SK-N-SH (cell line): ENCODE measurements around the gene MDK. TPM values are rescaled to one million over a fixed set of nuclear protein-coding genes. Genes with fewer than 3 reads are reported as not detected.

Experiments
- CTCF ChIA-PET: fragments of 300-600, 350-600 bp; formaldehyde crosslinking; extraction: SDS; loops from one replicate; lab custom pipeline; 2021; lab: Yijun Ruan, JAX
- POLR2A ChIA-PET: fragments of 350-600 bp; sonication (Branson Sonifier 250); formaldehyde crosslinking; extraction: SDS; loops from one replicate; lab custom pipeline; 2020; ENCODE audit warnings: antibody characterized with exemption, inconsistent platforms; lab: Yijun Ruan, JAX
- DNase-seq: peaks from one replicate; pipeline ENCODE4 v3.0.0; 2012
- H2AFZ ChIP-seq: fragments of 200-600 bp; sonication (generic); 2 replicates; pipeline ENCODE4 v1.8.1; 2016; ENCODE audit warnings: antibody characterized with exemption, mild to moderate bottlenecking, low read depth
- H3F3A ChIP-seq: fragments of 200-600 bp; sonication (generic); replicated peaks from 2 replicates; pipeline ENCODE3; 2016; ENCODE audit warnings: antibody characterized with exemption, mild to moderate bottlenecking; ENCODE audit not compliant: insufficient read depth
- H3K27ac ChIP-seq, 2 experiments: fragments of 200-500 bp in 1 of 2; fragments of 200-600 bp in 1 of 2; sonication (Bioruptor generic) in 1 of 2; sonication (generic), shearing (Covaris generic) in 1 of 2; 2 replicates each; pipeline versions ENCODE4 v1.5.1 to v1.6.1; 2014 to 2016; ENCODE audit warnings: low read depth in 2 of 2, inconsistent platforms in 1 of 2, low read length in 1 of 2, mild to moderate bottlenecking in 1 of 2, mixed read lengths in 1 of 2
- H3K27me3 ChIP-seq: fragments of 200-600 bp; sonication (generic), shearing (Covaris generic); 2 replicates; pipeline ENCODE4 v1.6.1; 2016; ENCODE audit warnings: mixed run types; ENCODE audit not compliant: insufficient read depth
- H3K36me3 ChIP-seq, 2 experiments: fragments of 200-500 bp in 1 of 2; fragments of 200-600 bp in 1 of 2; sonication (Bioruptor generic) in 1 of 2; sonication (generic) in 1 of 2; replicated peaks in 1 of 2; 2 replicates each; pipeline versions ENCODE3 to v1.5.1; 2014 to 2016; ENCODE audit warnings: low read length in 1 of 2, mild to moderate bottlenecking in 1 of 2; ENCODE audit not compliant: insufficient read depth in 2 of 2, control insufficient read depth in 1 of 2
- H3K4me1 ChIP-seq, 2 experiments: fragments of 200-500 bp in 1 of 2; fragments of 200-600 bp in 1 of 2; sonication (Bioruptor generic) in 1 of 2; sonication (generic), shearing (Covaris generic) in 1 of 2; 2 replicates each; pipeline versions ENCODE4 v1.5.1 to v1.6.1; 2014 to 2016; ENCODE audit warnings: low read depth in 1 of 2, low read length in 1 of 2, mixed run types in 1 of 2; ENCODE audit not compliant: insufficient read depth in 2 of 2, control insufficient read depth in 1 of 2
- H3K4me2 ChIP-seq: fragments of 200-600 bp; sonication (generic), shearing (Covaris generic); 2 replicates; pipeline ENCODE4 v1.6.1; 2017; ENCODE audit warnings: mixed run types
- H3K4me3 ChIP-seq, 2 experiments: fragments of 200-500 bp in 1 of 2; fragments of 200-600 bp in 1 of 2; sonication (Bioruptor generic) in 1 of 2; sonication (generic), shearing (Covaris generic) in 1 of 2; 2 replicates each; pipeline versions ENCODE4 v1.5.1 to v1.8.1; 2014 to 2016; ENCODE audit warnings: low read depth in 2 of 2, inconsistent platforms in 1 of 2, low read length in 1 of 2, mild to moderate bottlenecking in 1 of 2, mixed read lengths in 1 of 2, moderate library complexity in 1 of 2
- H3K79me2 ChIP-seq: fragments of 200-600 bp; sonication (generic); 2 replicates; pipeline ENCODE4 v1.8.1; 2017; ENCODE audit warnings: mild to moderate bottlenecking; ENCODE audit not compliant: insufficient read depth
- H3K9ac ChIP-seq: fragments of 200-600 bp; sonication (generic); 2 replicates; pipeline ENCODE4 v1.6.1; 2017; ENCODE audit warnings: mixed run types
- H3K9me2 ChIP-seq: fragments of 200-600 bp; sonication (generic); 2 replicates; pipeline ENCODE4 v1.6.1; 2017; ENCODE audit warnings: mixed run types
- H3K9me3 ChIP-seq: fragments of 200-600 bp; sonication (generic); 2 replicates; pipeline ENCODE4 v1.6.1; 2017; ENCODE audit warnings: mixed run types, mild to moderate bottlenecking, moderate library complexity
- H4K20me1 ChIP-seq: fragments of 200-600 bp; sonication (generic); 2 replicates; pipeline ENCODE4 v1.6.1; 2017; ENCODE audit warnings: mild to moderate bottlenecking, mixed run types; ENCODE audit not compliant: insufficient read depth
- CHD2 ChIP-seq: fragments of 150-350 bp; IDR thresholded peaks from 2 replicates; pipeline ENCODE4 v1.6.1; 2018; ENCODE audit warnings: low read length; ENCODE audit not compliant: partially characterized antibody
- ELF1 ChIP-seq: IDR thresholded peaks from 2 replicates; pipeline ENCODE4 v1.4.0; 2012
- EP300 ChIP-seq, 2 experiments: IDR thresholded peaks; 2 replicates each; pipeline versions ENCODE4 v1.4.0 to v1.6.1; 2012; ENCODE audit warnings: borderline replicate concordance in 1 of 2, low read depth in 1 of 2, low read length in 1 of 2
- GABPA ChIP-seq: IDR thresholded peaks from 2 replicates; pipeline ENCODE4 v1.4.0; 2012; ENCODE audit warnings: low read depth, mild to moderate bottlenecking
- MXI1 ChIP-seq: IDR thresholded peaks from 2 replicates; pipeline ENCODE4 v1.6.1; 2012; ENCODE audit warnings: mild to moderate bottlenecking, low read depth, low read length, improper control_type of control experiment
- NRF1 ChIP-seq: IDR thresholded peaks from 2 replicates; pipeline ENCODE4 v1.6.1; 2012; ENCODE audit warnings: low read depth, mild to moderate bottlenecking, low read length
- RAD21 ChIP-seq: IDR thresholded peaks from 2 replicates; pipeline ENCODE4 v1.6.1; 2012; ENCODE audit warnings: mild to moderate bottlenecking, low read length
- RCOR1 ChIP-seq: fragments of 150-350 bp; IDR thresholded peaks from 2 replicates; pipeline ENCODE4 v1.6.1; 2017; ENCODE audit warnings: antibody characterized with exemption, low read length
- RXRA ChIP-seq: IDR thresholded peaks from 2 replicates; pipeline ENCODE4 v1.4.0; 2012; ENCODE audit warnings: low read depth, mild to moderate bottlenecking, borderline replicate concordance
- SMC3 ChIP-seq: IDR thresholded peaks from 2 replicates; pipeline ENCODE4 v1.6.1; 2012; ENCODE audit warnings: low read depth, low read length, improper control_type of control experiment
- TAF1 ChIP-seq: IDR thresholded peaks from 2 replicates; pipeline ENCODE4 v1.6.1; 2012; ENCODE audit warnings: low read depth, mild to moderate bottlenecking, low read length, moderate library complexity, borderline replicate concordance
- TCF12 ChIP-seq: IDR thresholded peaks from 2 replicates; pipeline ENCODE4 v1.4.0; 2012
- WGBS: methylation state at CpG from one replicate; pipeline ENCODE4 v1.1.6; 2017; ENCODE audit warnings: low lambda C conversion rate; 5-methylcytosine and 5-hydroxymethylcytosine counted together
- polyA plus RNA-seq, 3 experiments: library from polyadenylated mRNA; depleted of rRNA; stranded (reverse); fragments of >200 nt; gene quantifications; 2 replicates each; pipeline ENCODE4 v1.2.3, GENCODE V29; 2012
- TF ChIP-seq, protein P1 (sequence below): IDR thresholded peaks from 2 replicates; pipeline ENCODE4 v1.4.0; 2012; ENCODE audit warnings: low read depth, borderline replicate concordance
- TF ChIP-seq, protein P2 (sequence below): IDR thresholded peaks from 2 replicates; pipeline ENCODE4; 2012
- TF ChIP-seq, protein P3 (sequence below): IDR thresholded peaks from 2 replicates; pipeline ENCODE4 v1.4.0; 2012; ENCODE audit warnings: low read depth, borderline replicate concordance
- TF ChIP-seq, protein P4 (sequence below): fragments of 200-600 bp; sonication (generic); IDR thresholded peaks from 2 replicates; pipeline ENCODE4 v1.6.1; 2017; ENCODE audit warnings: antibody characterized with exemption, mild to moderate bottlenecking, moderate library complexity

Gene MDK
- polyA plus RNA-seq, 1 of the 3 experiments (the other 2 are of a cell fraction): 2,395 TPM

DNA sequence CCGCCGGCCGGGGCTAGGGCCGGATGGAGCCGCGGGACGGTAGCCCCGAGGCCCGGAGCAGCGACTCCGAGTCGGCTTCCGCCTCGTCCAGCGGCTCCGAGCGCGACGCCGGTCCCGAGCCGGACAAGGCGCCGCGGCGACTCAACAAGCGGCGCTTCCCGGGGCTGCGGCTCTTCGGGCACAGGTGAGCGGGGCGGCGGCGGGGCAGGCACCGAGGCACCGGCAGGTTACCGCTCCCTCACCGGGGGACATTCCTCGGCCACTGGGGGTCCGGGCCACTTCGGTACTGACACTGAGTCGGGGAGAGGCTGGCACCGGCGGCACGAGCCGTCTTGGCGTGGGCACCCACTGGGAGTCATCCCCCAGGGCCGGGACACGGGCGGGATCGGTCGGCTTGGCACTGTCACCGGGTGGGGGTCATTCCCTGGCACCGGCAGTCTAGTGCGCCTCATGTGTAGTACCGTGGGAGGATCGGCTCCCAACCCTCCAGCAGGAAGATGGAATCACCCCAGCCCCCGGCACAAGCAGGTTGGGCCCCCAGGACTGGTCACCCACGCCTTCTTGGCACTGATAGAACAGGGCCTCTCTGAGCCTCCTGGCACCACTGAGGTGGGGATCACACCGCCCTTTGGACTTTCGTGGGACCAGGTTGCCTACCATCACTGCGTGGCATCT, 33.7 kb upstream of the MDK start:
- H2AFZ ChIP-seq: peak overlapping the region; percentile 59; the same call in 1 of the 2 replicates
- peak overlapping the region; percentile 99 for H3K4me2 ChIP-seq
- peaks cover 50% of the 10 kb centered on the region for H3K79me2 ChIP-seq
- H3K27ac ChIP-seq: peak overlapping the region in 1 of 2 experiments; percentile 5; a peak in 1 of 4 replicates
- peaks cover 28% of the 10 kb centered on the region; the same call in 1 of the 2 replicates for H4K20me1 ChIP-seq
- H3K27me3 ChIP-seq: no peaks in the 10 kb centered on the region
- H3K4me3 ChIP-seq: peak overlapping the region; percentile 82 to 86
- peak overlapping the region; percentile 78 for H3K9ac ChIP-seq
- peaks cover 0 to 3% of the 10 kb centered on the region in 2 experiments for H3K36me3 ChIP-seq
- ChIA-PET CTCF (interaction anchor here (0.6 to 17.7 kb wide), 20 partner anchors 14 to 271 kb away, joined by 3 to 423 read pairs (median 5); partner anchors contain the start of gene CHRM4), POLR2A (interaction anchor here (1.2 kb wide), 1 partner anchor 105 kb away, joined by 6 read pairs; no protein-coding TSS in a partner anchor)
- peak; percentile 63 for DNase-seq
- H3K9me3 ChIP-seq: no peaks in the 10 kb centered on the region
- H3K9me2 ChIP-seq: no peaks in the 10 kb centered on the region
- no peaks in the 10 kb centered on the region for H3F3A ChIP-seq
- H3K4me1 ChIP-seq: peaks cover 17 to 19% of the 10 kb centered on the region in 2 experiments; a peak in 3 of 4 replicates
- TF ChIP-seq MXI1: 0 out of 2 replicates have a peak, but pooled peaks have one; percentile 16
- no peak for TF ChIP-seq GABPA
- WGBS: 6% methylated on average over 11 of the region's 63 CpGs

DNA sequence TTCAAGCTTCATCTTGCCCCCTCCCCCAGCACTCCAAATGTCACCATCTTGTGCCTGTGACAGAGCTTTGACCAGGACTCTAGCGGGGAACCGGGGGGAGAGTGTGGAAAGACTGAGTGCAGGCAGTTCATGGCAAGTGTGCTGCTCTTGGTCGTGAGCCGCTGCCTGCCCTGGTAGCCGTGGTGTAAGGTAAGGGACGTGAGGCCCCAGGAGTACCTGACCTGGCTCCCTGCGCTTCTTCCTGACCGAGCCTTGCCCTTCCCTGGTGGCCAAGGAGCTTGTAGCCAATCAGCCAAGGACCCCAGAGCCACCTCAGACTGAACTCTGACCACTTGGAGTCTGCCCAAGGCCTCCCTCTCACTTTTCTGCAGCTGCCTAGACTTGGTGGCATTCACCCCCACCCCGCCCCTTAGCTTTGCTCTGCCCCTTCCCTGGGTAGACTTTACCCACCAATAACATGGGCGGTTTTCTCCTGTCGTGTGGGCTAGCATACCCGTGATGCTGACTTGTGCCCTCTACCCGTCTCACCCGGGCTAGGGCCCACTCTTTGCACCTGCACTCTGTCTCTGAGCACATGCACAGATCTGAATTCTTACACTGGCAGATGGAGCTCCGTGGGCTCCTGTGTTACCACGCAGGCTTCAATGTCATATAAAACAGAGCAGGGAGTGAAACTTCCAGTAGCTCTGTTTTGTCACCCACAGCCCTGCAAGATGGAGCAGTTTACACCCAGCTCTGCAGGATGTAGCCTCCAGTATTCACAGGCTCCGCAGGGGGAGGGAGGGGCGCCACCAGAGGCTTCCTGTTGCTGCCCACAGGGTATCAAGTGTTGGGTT, 32.7 kb upstream of the MDK start:
- Histone ChIP-seq H3K27me3 (no peaks in the 10 kb centered on the region), H3K4me2 (peak overlapping the region; percentile 99), H3K9me2 (no peaks in the 10 kb centered on the region), H3K4me1 (peaks cover 17 to 19% of the 10 kb centered on the region in 2 experiments; a peak in 3 of 4 replicates), H3K27ac (no peak overlapping the region), H4K20me1 (peaks cover 31% of the 10 kb centered on the region; the same call in 1 of the 2 replicates), H3K9ac (peak overlapping the region; percentile 78; the same call in 1 of the 2 replicates), H3F3A (no peaks in the 10 kb centered on the region), H2AFZ (no peak overlapping the region), H3K36me3 (peaks cover 0 to 3% of the 10 kb centered on the region in 2 experiments), H3K9me3 (no peaks in the 10 kb centered on the region), H3K79me2 (peaks cover 60% of the 10 kb centered on the region), H3K4me3 (peak overlapping the region; percentile 82 to 86; a peak in 3 of 4 replicates)
- ChIA-PET POLR2A (no interaction called here), CTCF (interaction anchor here (0.8 to 17.7 kb wide), 9 partner anchors 16 to 212 kb away, joined by 3 to 423 read pairs (median 4); partner anchors contain the start of gene CHRM4)
- WGBS: 85% methylated on average over 13 of the region's 18 CpGs
- no peak for DNase-seq
- TF ChIP-seq RAD21 (no peak), SMC3 (no peak), TAF1 (no peak), NRF1 (no peak), RXRA (no peak), TCF12 (no peak), RCOR1 (no peak), EP300 (IDR thresholded peaks at IDR 0.05; ENCODE audit: borderline replicate concordance in 1 of 2, low read depth in 1 of 2, low read length in 1 of 2) (no peak), ELF1 (no peak), CHD2 (no peak)
- TF ChIP-seq, protein P1, sequence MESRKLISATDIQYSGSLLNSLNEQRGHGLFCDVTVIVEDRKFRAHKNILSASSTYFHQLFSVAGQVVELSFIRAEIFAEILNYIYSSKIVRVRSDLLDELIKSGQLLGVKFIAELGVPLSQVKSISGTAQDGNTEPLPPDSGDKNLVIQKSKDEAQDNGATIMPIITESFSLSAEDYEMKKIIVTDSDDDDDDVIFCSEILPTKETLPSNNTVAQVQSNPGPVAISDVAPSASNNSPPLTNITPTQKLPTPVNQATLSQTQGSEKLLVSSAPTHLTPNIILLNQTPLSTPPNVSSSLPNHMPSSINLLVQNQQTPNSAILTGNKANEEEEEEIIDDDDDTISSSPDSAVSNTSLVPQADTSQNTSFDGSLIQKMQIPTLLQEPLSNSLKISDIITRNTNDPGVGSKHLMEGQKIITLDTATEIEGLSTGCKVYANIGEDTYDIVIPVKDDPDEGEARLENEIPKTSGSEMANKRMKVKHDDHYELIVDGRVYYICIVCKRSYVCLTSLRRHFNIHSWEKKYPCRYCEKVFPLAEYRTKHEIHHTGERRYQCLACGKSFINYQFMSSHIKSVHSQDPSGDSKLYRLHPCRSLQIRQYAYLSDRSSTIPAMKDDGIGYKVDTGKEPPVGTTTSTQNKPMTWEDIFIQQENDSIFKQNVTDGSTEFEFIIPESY: no peak
- TF ChIP-seq, protein P2, sequence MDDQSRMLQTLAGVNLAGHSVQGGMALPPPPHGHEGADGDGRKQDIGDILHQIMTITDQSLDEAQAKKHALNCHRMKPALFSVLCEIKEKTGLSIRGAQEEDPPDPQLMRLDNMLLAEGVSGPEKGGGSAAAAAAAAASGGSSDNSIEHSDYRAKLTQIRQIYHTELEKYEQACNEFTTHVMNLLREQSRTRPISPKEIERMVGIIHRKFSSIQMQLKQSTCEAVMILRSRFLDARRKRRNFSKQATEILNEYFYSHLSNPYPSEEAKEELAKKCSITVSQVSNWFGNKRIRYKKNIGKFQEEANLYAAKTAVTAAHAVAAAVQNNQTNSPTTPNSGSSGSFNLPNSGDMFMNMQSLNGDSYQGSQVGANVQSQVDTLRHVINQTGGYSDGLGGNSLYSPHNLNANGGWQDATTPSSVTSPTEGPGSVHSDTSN: no peak
- TF ChIP-seq, protein P3, sequence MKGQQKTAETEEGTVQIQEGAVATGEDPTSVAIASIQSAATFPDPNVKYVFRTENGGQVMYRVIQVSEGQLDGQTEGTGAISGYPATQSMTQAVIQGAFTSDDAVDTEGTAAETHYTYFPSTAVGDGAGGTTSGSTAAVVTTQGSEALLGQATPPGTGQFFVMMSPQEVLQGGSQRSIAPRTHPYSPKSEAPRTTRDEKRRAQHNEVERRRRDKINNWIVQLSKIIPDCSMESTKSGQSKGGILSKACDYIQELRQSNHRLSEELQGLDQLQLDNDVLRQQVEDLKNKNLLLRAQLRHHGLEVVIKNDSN: no peak
- TF ChIP-seq, protein P4, sequence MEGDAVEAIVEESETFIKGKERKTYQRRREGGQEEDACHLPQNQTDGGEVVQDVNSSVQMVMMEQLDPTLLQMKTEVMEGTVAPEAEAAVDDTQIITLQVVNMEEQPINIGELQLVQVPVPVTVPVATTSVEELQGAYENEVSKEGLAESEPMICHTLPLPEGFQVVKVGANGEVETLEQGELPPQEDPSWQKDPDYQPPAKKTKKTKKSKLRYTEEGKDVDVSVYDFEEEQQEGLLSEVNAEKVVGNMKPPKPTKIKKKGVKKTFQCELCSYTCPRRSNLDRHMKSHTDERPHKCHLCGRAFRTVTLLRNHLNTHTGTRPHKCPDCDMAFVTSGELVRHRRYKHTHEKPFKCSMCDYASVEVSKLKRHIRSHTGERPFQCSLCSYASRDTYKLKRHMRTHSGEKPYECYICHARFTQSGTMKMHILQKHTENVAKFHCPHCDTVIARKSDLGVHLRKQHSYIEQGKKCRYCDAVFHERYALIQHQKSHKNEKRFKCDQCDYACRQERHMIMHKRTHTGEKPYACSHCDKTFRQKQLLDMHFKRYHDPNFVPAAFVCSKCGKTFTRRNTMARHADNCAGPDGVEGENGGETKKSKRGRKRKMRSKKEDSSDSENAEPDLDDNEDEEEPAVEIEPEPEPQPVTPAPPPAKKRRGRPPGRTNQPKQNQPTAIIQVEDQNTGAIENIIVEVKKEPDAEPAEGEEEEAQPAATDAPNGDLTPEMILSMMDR: no peak
